Gastroesophageal sphincter (tissue), 3 donors: ENCODE measurements around the gene TFAP2E.

ENCODE experiments used
- CTCF ChIP-seq, 4 experiments: fragments of 200-600 bp in 2 of 4; fragments of 450-650 bp in 2 of 4; sonication (generic) in 1 of 4; IDR thresholded peaks; one replicate each; pipeline ENCODE4 v1.5.1; 2017 to 2019; ENCODE audit warnings: antibody characterized with exemption in 4 of 4, mild to moderate bottlenecking in 2 of 4, moderate library complexity in 2 of 4
- POLR2A ChIP-seq, 2 donors: fragments of 450-650 bp; IDR thresholded peaks; one replicate each; pipeline ENCODE4 v1.6.1; 2017; ENCODE audit warnings: antibody characterized with exemption in 2 of 2, mild to moderate bottlenecking in 2 of 2, moderate library complexity in 1 of 2
- POLR2AphosphoS5 ChIP-seq: sonication (generic); formaldehyde crosslinking; IDR thresholded peaks from one replicate; pipeline ENCODE4 v1.6.1; 2017; ENCODE audit warnings: antibody characterized with exemption

- TF ChIP-seq POLR2A (IDR thresholded peaks at IDR 0.05) (no peak), POLR2AphosphoS5 (no peak), CTCF (IDR thresholded peaks at IDR 0.05) (no peak)
Observed at GRCh38 chr1:35605071-35605866, 32.2 kb downstream of the TFAP2E start.
